ENCODE results near the gene JAG1. TPM values are rescaled to one million over a fixed set of nuclear protein-coding genes. Genes with fewer than 3 reads are reported as not detected.

Gene JAG1
- total and polyA plus RNA-seq, 2 experiments from 2014 or later, result 18.3 to 53.2 TPM

DNA sequence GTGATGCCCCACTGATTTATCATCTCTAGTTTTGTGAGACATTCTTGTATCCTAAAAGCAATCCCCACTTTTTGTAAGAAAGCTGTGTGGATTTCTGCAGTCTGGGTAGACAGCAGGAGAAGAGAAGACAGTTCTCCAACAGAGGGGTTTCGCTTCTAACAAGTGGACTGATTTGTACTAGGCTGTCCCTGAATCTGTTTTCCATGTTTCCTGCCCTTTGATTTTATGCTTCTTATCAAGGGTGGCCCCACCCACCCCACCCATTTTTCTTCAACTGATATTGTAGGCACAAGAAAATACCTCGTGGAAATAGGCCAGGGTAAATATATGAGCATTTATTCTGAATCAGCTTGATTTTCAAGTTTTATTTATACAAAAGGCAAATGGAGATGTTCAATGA lies 25.7 kb upstream of the JAG1 start:
- no peaks in the 10 kb centered on the region for H3K27me3 ChIP-seq
- H3K36me3 ChIP-seq, result no peaks in the 10 kb centered on the region
- H3K9me3 ChIP-seq (ENCODE audit: low read depth), result no peaks in the 10 kb centered on the region
- no peak overlapping the region for H3K4me3 ChIP-seq
- TF ChIP-seq, protein P1, sequence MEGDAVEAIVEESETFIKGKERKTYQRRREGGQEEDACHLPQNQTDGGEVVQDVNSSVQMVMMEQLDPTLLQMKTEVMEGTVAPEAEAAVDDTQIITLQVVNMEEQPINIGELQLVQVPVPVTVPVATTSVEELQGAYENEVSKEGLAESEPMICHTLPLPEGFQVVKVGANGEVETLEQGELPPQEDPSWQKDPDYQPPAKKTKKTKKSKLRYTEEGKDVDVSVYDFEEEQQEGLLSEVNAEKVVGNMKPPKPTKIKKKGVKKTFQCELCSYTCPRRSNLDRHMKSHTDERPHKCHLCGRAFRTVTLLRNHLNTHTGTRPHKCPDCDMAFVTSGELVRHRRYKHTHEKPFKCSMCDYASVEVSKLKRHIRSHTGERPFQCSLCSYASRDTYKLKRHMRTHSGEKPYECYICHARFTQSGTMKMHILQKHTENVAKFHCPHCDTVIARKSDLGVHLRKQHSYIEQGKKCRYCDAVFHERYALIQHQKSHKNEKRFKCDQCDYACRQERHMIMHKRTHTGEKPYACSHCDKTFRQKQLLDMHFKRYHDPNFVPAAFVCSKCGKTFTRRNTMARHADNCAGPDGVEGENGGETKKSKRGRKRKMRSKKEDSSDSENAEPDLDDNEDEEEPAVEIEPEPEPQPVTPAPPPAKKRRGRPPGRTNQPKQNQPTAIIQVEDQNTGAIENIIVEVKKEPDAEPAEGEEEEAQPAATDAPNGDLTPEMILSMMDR (IDR thresholded peaks at IDR 0.05; ENCODE audit: low read depth, low read length), result no peak
- no peak overlapping the region for H3K27ac ChIP-seq
- DNase-seq (ENCODE audit: low read depth in 1 of 2, low spot score in 1 of 2), result no peak
- H3K4me1 ChIP-seq (ENCODE audit: low read depth), result peaks cover 5% of the 10 kb centered on the region

DNA sequence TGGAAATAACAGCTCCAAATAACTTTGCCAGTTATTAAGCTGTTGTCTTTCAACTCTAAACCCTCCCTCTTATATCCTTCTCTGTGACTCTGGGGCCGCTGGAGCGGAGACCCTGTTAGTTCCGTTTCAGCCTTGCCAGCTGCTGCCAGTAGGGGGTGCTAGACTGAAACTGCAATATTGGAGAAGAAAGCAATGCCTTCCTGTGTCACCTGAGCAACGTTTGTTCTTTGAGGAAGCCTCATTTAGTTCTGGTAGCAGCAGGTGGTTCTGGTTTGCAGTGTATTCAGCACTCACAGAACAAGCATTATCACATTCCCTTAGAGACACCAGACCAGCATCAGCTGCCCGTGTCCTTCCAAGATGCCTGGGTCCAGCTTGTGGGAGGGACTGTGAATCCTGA lies 22.9 kb upstream of the JAG1 start:
- Histone ChIP-seq H3K27ac (peak overlapping the region; percentile 22), H3K36me3 (no peaks in the 10 kb centered on the region), H3K4me1 (ENCODE audit: low read depth) (peaks cover 5% of the 10 kb centered on the region), H3K27me3 (no peaks in the 10 kb centered on the region), H3K9me3 (ENCODE audit: low read depth) (no peaks in the 10 kb centered on the region), H3K4me3 (no peak overlapping the region)
- TF ChIP-seq, protein P1 (IDR thresholded peaks at IDR 0.05; ENCODE audit: low read depth, low read length), result peak; percentile 59
- no peak for DNase-seq (ENCODE audit: low read depth in 1 of 2, low spot score in 1 of 2)

DNA sequence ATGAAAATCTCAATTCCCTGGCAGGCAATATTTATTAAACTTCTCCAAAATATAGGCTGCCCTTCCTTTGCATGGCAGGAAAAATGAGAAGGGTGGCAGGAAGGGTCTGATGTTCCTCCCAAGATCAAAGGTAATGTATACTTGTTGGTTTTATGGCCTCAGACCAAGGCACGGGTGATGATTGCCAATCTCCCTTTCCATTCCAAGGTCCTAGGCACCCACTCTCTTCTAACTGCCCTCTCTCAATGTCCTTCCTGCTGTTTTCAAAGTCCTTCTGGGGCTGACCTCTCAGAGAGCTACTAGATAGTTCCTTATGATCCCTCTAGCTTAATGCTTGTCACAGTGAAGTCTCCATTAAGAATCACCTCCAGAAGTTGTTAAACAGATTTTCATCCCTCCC lies 15.6 kb upstream of the JAG1 start:
- Histone ChIP-seq H3K4me1 (ENCODE audit: low read depth) (no peaks in the 10 kb centered on the region), H3K4me3 (no peak overlapping the region)

DNA sequence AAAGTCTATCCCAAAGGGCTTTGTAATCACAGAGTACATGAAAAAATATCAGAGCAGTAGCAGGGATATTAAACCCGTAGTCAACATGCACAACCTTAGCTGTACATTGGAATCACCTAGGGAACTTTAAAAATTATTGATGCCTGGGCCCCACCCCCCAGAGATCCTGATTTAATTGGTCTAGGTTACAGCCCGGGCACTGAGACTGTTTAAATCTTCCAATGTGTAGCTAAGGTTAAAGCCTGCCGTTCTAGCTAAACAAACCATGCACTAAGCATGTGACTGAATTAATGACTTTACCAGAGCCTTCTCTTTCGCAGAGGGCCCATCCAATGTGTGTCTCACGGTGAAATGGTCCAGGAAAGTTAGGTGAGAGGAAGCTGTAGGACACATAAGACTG lies 14.1 kb upstream of the JAG1 start:
- no peaks in the 10 kb centered on the region for H3K9me3 ChIP-seq (ENCODE audit: low read depth)
- H3K4me1 ChIP-seq (ENCODE audit: low read depth), result no peaks in the 10 kb centered on the region
- no peaks in the 10 kb centered on the region for H3K27me3 ChIP-seq
- DNase-seq (ENCODE audit: low read depth in 1 of 2, low spot score in 1 of 2), result no peak
- TF ChIP-seq, protein P1 (IDR thresholded peaks at IDR 0.05; ENCODE audit: low read depth, low read length), result no peak
- H3K27ac ChIP-seq, result no peak overlapping the region
- H3K36me3 ChIP-seq, result no peaks in the 10 kb centered on the region
- no peak overlapping the region for H3K4me3 ChIP-seq

More for the DNA sequence above, 15.6 kb upstream of the JAG1 start:
- Histone ChIP-seq H3K27ac (no peak overlapping the region), H3K36me3 (no peaks in the 10 kb centered on the region), H3K27me3 (no peaks in the 10 kb centered on the region), H3K9me3 (ENCODE audit: low read depth) (no peaks in the 10 kb centered on the region)
- DNase-seq (ENCODE audit: low read depth in 1 of 2, low spot score in 1 of 2), result no peak
- TF ChIP-seq, protein P1 (IDR thresholded peaks at IDR 0.05; ENCODE audit: low read depth, low read length), result no peak

DNA sequence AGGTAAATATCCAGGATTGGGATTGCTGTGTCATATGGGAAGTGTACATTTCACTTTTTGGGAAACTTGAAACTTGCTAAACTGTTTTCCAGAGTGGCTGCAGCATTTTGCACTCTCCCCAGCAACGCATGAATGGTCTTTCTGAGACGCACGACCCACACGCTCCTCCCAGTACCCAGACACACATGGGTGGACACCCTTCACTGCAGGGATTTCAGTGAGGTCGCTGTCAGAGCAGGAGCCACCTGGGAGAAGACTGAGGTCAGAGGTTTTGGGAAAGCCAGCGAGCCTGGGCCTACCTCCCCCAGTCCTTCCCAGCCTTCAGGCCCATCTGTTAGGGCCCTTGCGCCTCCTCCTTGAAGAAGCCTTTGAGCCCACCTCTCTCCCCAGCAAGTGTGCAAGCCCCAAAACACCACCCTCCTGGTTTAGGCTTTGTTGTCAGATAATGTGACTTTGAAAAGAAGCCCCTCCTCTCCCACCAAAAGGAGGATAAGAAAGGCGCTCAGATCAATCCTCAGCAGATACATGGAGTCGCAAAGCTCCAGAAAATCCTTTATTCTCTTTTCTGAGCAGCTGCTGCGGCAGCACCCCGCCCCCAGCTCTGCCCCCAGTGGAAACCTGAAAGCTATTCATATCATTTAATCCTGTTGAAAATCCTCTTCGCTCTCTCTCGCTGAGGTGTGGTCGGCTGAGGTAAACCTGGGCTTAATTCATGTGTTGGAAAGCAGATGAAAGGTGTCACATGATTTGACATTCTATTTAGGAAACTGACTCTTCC lies 12.7 kb upstream of the JAG1 start:
- TF ChIP-seq, protein P1 (IDR thresholded peaks at IDR 0.05; ENCODE audit: low read depth, low read length), result no peak
- Histone ChIP-seq H3K9me3 (ENCODE audit: low read depth) (no peaks in the 10 kb centered on the region), H3K27me3 (no peaks in the 10 kb centered on the region), H3K27ac (no peak overlapping the region), H3K4me3 (no peak overlapping the region), H3K4me1 (ENCODE audit: low read depth) (no peaks in the 10 kb centered on the region), H3K36me3 (no peaks in the 10 kb centered on the region)
- no peak for DNase-seq (ENCODE audit: low read depth in 1 of 2, low spot score in 1 of 2)

Data from cardiac muscle cell (in vitro differentiated cells and primary cell).